GM12892 (cell line): ENCODE results near the gene PLAC1.

Experiments
- POLR2A ChIP-seq: IDR thresholded peaks from 2 replicates; pipeline ENCODE4 v1.6.1; 2011; ENCODE audit warnings: low read depth, low read length, control low read depth
- POLR2AphosphoS5 ChIP-seq: IDR thresholded peaks from 2 replicates; pipeline ENCODE4 v1.6.1; 2011; ENCODE audit warnings: low read depth, low read length, control low read depth
- TAF1 ChIP-seq: IDR thresholded peaks from 2 replicates; pipeline ENCODE4 v1.6.1; 2011; ENCODE audit warnings: low read depth, mild to moderate bottlenecking, control low read depth, low read length, borderline replicate concordance

- no peak for TF ChIP-seq POLR2A
- TF ChIP-seq POLR2AphosphoS5: no peak
- TF ChIP-seq TAF1: no peak
These were observed 116.4 kb downstream of the PLAC1 start for GRCh38 chrX:134541906-134542305.
